HG02642 (cell line): ENCODE measurements around the gene NQO2.

Source experiments
- ATAC-seq: cut with Tn5 transposase; IDR thresholded peaks from one replicate; pipeline ENCODE4 v1.9.1; 2021; ENCODE audit warnings: mild to moderate bottlenecking; ENCODE audit not compliant: unreplicated experiment, poor library complexity

Gene NQO2

DNA sequence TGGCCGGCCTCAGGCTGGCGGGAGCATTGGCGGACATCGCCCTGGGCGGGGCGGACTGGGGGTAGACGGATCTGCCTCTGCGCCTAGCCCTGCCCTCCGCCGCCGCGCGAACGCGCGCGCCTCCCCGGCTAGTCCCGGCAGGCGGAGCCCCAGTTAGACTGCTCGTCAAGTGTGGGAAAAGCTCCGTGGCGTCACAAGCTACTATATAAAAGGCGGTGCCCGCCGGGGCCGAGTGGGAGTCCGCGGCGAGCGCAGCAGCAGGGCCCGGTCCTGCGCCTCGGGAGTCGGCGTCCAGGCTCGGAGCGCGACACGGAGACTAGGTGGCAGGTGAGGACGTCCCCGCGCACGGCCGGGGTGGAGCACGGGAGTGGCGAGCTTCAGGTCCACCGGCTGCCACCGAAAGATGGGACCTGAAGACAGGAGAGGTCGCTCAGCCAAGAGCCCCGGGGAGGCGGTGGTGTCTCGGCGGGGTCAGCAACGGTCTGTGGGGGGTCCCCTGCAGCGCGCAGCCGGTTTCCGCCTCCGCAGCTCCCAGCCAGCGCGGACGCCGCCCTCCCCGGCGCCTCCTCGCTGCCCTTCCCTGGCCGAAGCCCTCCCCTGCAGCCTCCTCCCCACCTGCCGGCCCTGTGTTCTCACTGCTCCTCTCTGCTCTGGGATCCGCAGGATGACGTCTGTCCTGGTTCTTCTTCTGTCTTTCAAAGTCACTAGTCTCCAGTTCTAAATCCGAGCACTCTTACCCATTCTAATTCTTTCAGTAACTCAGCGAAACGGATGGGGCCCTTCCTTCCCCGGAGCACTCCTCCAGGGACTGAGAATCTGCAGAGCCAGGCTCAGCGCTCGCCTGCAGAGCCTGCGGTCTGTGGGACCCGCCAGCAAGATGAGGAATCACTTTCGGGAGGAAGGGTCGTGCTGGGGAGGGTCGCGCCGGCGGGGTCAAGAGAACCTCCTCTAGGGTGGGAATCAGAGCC, 64.3 kb downstream of the NQO2 start:
- ATAC-seq, result peak; percentile 74

GRCh38 chr6:3068329-3069214, 68.9 kb downstream of the NQO2 start, which contains the start of gene RIPK1:
Gene RIPK1 (plus strand): TSS chr6:3068494. CDS start chr6:3076824, 8,330 bp downstream.
- peak; percentile 88 for ATAC-seq
